Measurements from ENCODE around the gene ENAH.

DNA sequence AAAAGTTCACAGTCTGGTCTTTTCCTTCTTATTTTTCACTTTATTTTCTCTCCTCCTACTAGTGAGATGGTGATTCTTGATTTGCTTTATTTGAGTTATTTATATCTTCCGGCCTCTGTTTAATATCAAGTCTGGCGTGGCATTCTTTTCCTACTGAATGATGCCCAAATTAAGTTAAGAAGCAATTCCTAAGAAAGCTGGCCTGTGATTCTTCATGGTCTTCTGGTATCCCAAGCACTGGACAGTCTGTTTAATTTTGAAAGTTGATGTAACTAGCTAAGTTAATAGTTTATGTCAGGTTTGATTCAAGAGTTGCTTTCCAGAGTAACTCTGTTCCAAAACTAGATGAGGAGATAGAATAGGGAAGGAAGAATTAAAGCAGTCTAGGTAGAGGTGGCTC, 9.2 kb upstream of the ENAH start:
- TF ChIP-seq POLR2AphosphoS5 (IDR thresholded peaks at IDR 0.05; ENCODE audit: borderline replicate concordance, low read depth, low read length) (no peak), EZH2 (IDR thresholded peaks at IDR 0.05) (no peak), FOXP2 (optimal IDR thresholded peaks at IDR 0.05; ENCODE audit: control extremely low read depth, extremely low read length, insufficient read depth) (no peak)

Data from SK-N-MC (cell line).